K562 (cell line): ENCODE measurements around the gene DMD. TPM values are rescaled to one million over a fixed set of nuclear protein-coding genes. Genes with fewer than 3 reads are reported as not detected.

Experiments used
- ATAC-seq: fragments of 200-7000 bp; cut with Tn5 transposase; 3 replicates; pipeline ENCODE4 v1.9.1; 2020; ENCODE audit warnings: moderate library complexity
- BruUV-seq: library from RNA; stranded (reverse); fragments of 400-500 nt; replicated peaks from 2 replicates; lab custom pipeline; 2021; lab: Mats Ljungman, UMichigan
- CTCF ChIA-PET: fragments of 300-600 bp; formaldehyde crosslinking; extraction: SDS; loops from one replicate; lab custom pipeline; 2021; ENCODE audit warnings: low intra/inter-chr PET ratio; lab: Yijun Ruan, JAX
- POLR2A ChIA-PET: fragments of 300-600, 350-650 bp; sonication (Branson Sonifier 250); formaldehyde crosslinking; extraction: SDS; loops from one replicate; lab custom pipeline; 2021; ENCODE audit warnings: antibody characterized with exemption, inconsistent platforms; lab: Yijun Ruan, JAX
- DNase-seq, 4 experiments: peaks; one replicate each; pipeline versions ENCODE4 v3.0.0 to v3.0.0-alpha.2; 2011 to 2018; ENCODE audit warnings: low spot score in 3 of 4, mixed read lengths in 3 of 4; ENCODE audit errors: extremely low read depth in 1 of 4
- FAIRE-seq: peaks from 2 replicates; lab custom pipeline; 2011; peaks lifted over from hg19 to GRCh38; lab: Jason Lieb, UNC
- H2AFZ ChIP-seq: 2 replicates; pipeline ENCODE4 v1.6.0; 2011; ENCODE audit warnings: low read depth, low read length, control low read depth, inconsistent platforms
- H3K27ac ChIP-seq: fragments of 200-600 bp; 3 replicates; pipeline ENCODE4 v1.8.0; 2011; ENCODE audit warnings: low read depth, mild to moderate bottlenecking, control low read depth, inconsistent platforms, low read length, moderate library complexity, mixed read lengths; ENCODE audit errors: extremely low read depth
- H3K27me3 ChIP-seq, 2 experiments: fragments of 300-600 bp in 1 of 2; 2 replicates in 1 of 2; 3 replicates in 1 of 2; pipeline versions ENCODE4 v1.6.0 to v1.8.0; 2011; ENCODE audit warnings: inconsistent platforms in 2 of 2, low read length in 2 of 2, mild to moderate bottlenecking in 1 of 2, mixed read lengths in 1 of 2, moderate library complexity in 1 of 2; ENCODE audit not compliant: control insufficient read depth in 2 of 2, insufficient read depth in 2 of 2
- H3K36me3 ChIP-seq: fragments of 300-600 bp; 3 replicates; pipeline ENCODE4 v1.8.0; 2011; ENCODE audit warnings: mild to moderate bottlenecking, low read length, inconsistent platforms; ENCODE audit not compliant: control insufficient read depth, insufficient read depth
- H3K4me1 ChIP-seq, 2 experiments: fragments of 200-600 bp in 1 of 2; replicated peaks in 1 of 2; 2 replicates in 1 of 2; 3 replicates in 1 of 2; pipeline versions ENCODE4 v1.5.1 to v1.8.0; 2011; ENCODE audit warnings: inconsistent platforms in 2 of 2, low read length in 2 of 2, mild to moderate bottlenecking in 1 of 2, mixed read lengths in 1 of 2, moderate library complexity in 1 of 2; ENCODE audit not compliant: control insufficient read depth in 2 of 2, insufficient read depth in 2 of 2
- H3K4me2 ChIP-seq: 2 replicates; pipeline ENCODE4 v1.6.1; 2011; ENCODE audit warnings: low read length, control low read depth, inconsistent platforms, mixed read lengths; ENCODE audit not compliant: insufficient read depth
- H3K4me3 ChIP-seq: fragments of 200-600 bp; sonication (generic), shearing (Covaris generic); 2 replicates; pipeline ENCODE4 v1.5.1; 2016; ENCODE audit warnings: control low read depth, inconsistent platforms
- H3K79me2 ChIP-seq: fragments of 200-600 bp; 3 replicates; pipeline ENCODE4 v1.8.0; 2011; ENCODE audit warnings: low read length, inconsistent platforms; ENCODE audit not compliant: control insufficient read depth, insufficient read depth
- H3K9ac ChIP-seq, 2 experiments: 2 replicates each; pipeline versions ENCODE4 v1.6.0 to v1.6.1; 2011; ENCODE audit warnings: low read depth in 2 of 2, low read length in 2 of 2, control low read depth in 1 of 2, inconsistent platforms in 1 of 2, mild to moderate bottlenecking in 1 of 2, mixed read lengths in 1 of 2; ENCODE audit not compliant: insufficient read depth in 1 of 2
- H3K9me1 ChIP-seq: one replicate; pipeline ENCODE4 v1.6.0; 2011; ENCODE audit warnings: inconsistent platforms, mild to moderate bottlenecking, low read length, moderate library complexity; ENCODE audit not compliant: control insufficient read depth, insufficient read depth
- H3K9me3 ChIP-seq: replicated peaks from 2 replicates; pipeline ENCODE4 v1.5.1; 2011; ENCODE audit warnings: low read depth, low read length, inconsistent platforms; ENCODE audit not compliant: control insufficient read depth, insufficient read depth
- H4K20me1 ChIP-seq: replicated peaks from 2 replicates; pipeline ENCODE4 v1.6.1; 2011; ENCODE audit warnings: low read length, inconsistent platforms, mixed read lengths; ENCODE audit not compliant: control insufficient read depth, insufficient read depth
- CEBPB ChIP-seq: fragments of 450-650 bp; IDR thresholded peaks from 2 replicates; pipeline ENCODE4 v1.6.1; 2016; ENCODE audit warnings: missing genetic modification characterization, missing compliant biosample characterization
- FOXP1 ChIP-seq: sonication (generic); formaldehyde crosslinking; IDR thresholded peaks from 2 replicates; pipeline ENCODE4 v1.8.0; 2022; ENCODE audit warnings: mild to moderate bottlenecking, missing genetic modification reagents
- FUS ChIP-seq: fragments of 200-400 bp; formaldehyde crosslinking; optimal IDR thresholded peaks from 2 replicates; pipeline ENCODE3; 2017; ENCODE audit warnings: low read depth, low read length
- HOXB6 ChIP-seq: fragments of 250-450 bp; sonication (Bioruptor Pico); IDR thresholded peaks from 2 replicates; pipeline ENCODE4 v1.5.1; 2022; ENCODE audit warnings: mild to moderate bottlenecking, borderline replicate concordance
- NR2C1 ChIP-seq, 2 experiments: fragments of 450-650 bp; IDR thresholded peaks; 2 replicates each; pipeline ENCODE4 v1.6.1; 2017; ENCODE audit warnings: mild to moderate bottlenecking in 2 of 2, antibody characterized with exemption in 1 of 2, inconsistent platforms in 1 of 2, missing compliant biosample characterization in 1 of 2, missing genetic modification characterization in 1 of 2
- PHF20 ChIP-seq: fragments of 450-650 bp; IDR thresholded peaks from 2 replicates; pipeline ENCODE4 v1.6.1; 2018; ENCODE audit not compliant: partially characterized antibody
- RBM22 ChIP-seq: fragments of 200-400 bp; formaldehyde crosslinking; IDR thresholded peaks from 2 replicates; pipeline ENCODE4 v1.6.1; 2018; ENCODE audit warnings: low read length, low read depth; ENCODE audit not compliant: poor library complexity, severe bottlenecking
- SAFB ChIP-seq: fragments of 200-400 bp; formaldehyde crosslinking; IDR thresholded peaks from 2 replicates; pipeline ENCODE4 v1.6.1; 2017; ENCODE audit warnings: low read depth, low read length, borderline replicate concordance
- SIRT6 ChIP-seq: IDR thresholded peaks from one replicate; pipeline ENCODE4 v1.6.1; 2012; ENCODE audit warnings: low read depth, mild to moderate bottlenecking, control low read depth, inconsistent platforms, low read length, moderate library complexity
- U2AF2 ChIP-seq: fragments of 200-400 bp; formaldehyde crosslinking; optimal IDR thresholded peaks from 2 replicates; pipeline ENCODE3; 2017; ENCODE audit warnings: low read depth, mild to moderate bottlenecking, low read length
- ZKSCAN1 ChIP-seq: fragments of 150-350 bp; IDR thresholded peaks from 2 replicates; pipeline ENCODE4 v1.6.1; 2016; ENCODE audit warnings: low read depth, low read length
- ZNF175 ChIP-seq: fragments of 200-800 bp; sonication (Bioruptor generic); IDR thresholded peaks from 2 replicates; pipeline ENCODE4 v1.6.1; 2016; ENCODE audit warnings: low read depth, mild to moderate bottlenecking, missing genetic modification characterization, missing compliant biosample characterization
- WGBS: fragments of 100-300 bp; shearing (Covaris generic); methylation state at CpG from one replicate; pipeline ENCODE4 v1.1.6; 2016; ENCODE audit warnings: low coverage, mixed read lengths; ENCODE audit not compliant: insufficient coverage; ENCODE audit errors: missing lambda C conversion rate; 5-methylcytosine and 5-hydroxymethylcytosine counted together
- in situ Hi-C: fragments of 300-500 bp; cut with MboI; formaldehyde crosslinking; loops from 4 replicates; pipeline ENCODE4 v1.15.0; 2018; ENCODE audit warnings: inconsistent platforms, mixed read lengths
- intact Hi-C: fragments of 100-400 bp; cut with micrococcal nuclease; formaldehyde crosslinking; loops from 2 replicates; pipeline ENCODE4 v1.14.2; 2022
- polyA plus RNA-seq, 8 experiments: library from polyadenylated mRNA; depleted of rRNA in 4 of 8; stranded (reverse) in 5 of 8; unstranded in 3 of 8; fragments of >200 nt; fragmentation: Nextera tagmentation in 2 of 8; fragmentation: Illumina TruSeq in 1 of 8; extraction: Ambion mirVana in 2 of 8; extraction: Trizol in 1 of 8; gene quantifications; 2 replicates each; pipeline versions ENCODE4 v1.2.1 to v1.2.3, GENCODE V29; 2011 to 2014; ENCODE audit warnings: inconsistent platforms in 1 of 8, missing spikeins in 1 of 8
- total RNA-seq, 7 experiments: library from RNA; depleted of rRNA in 6 of 7; stranded (reverse); fragments of >200 nt in 6 of 7; fragmentation: Illumina TruSeq in 2 of 7; extraction: Trizol in 2 of 7; gene quantifications; 2 replicates each; pipeline versions ENCODE4 v1.2.1 to v1.2.3, GENCODE V29; 2011 to 2021; ENCODE audit warnings: low replicate concordance in 1 of 7
- TF ChIP-seq, protein P1 (sequence below): sonication (generic); formaldehyde crosslinking; IDR thresholded peaks from 2 replicates; pipeline ENCODE4 v1.8.1; 2023; ENCODE audit warnings: mild to moderate bottlenecking, missing genetic modification reagents

DMD gene
- total and polyA plus RNA-seq, 9 of the 15 experiments (the other 6 are each of a cell fraction or from before 2014, with no cell fraction given): 3.8 to 20.4 (median 11.4) TPM

DNA sequence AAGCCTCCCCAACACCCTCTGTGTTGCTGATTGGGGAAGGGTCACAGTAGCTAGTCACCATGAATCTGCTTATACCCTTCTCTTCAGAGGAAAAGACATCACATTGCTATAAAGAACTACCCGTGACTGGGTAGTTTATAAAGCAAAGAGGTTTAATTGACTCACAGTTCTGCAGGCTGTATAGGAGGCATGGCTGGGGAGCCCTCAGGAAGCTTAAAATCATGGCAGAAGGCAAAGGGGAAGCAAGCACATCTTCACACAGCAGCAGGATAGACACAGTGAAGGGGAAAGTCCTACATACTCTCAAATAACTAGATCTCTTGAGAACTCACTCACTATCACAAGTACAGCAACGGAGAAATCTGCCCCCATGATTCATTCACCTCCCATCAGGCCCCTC, 1910.1 kb downstream of the DMD start:
- BruUV-seq: no TSS peak
- Histone ChIP-seq H2AFZ (no peak overlapping the region), H3K36me3 (no peaks in the 10 kb centered on the region), H3K27ac (no peak overlapping the region), H3K27me3 (no peaks in the 10 kb centered on the region), H3K79me2 (no peaks in the 10 kb centered on the region), H3K9ac (no peak overlapping the region), H3K4me2 (no peak overlapping the region)
- intact Hi-C loops: no loop called here
- no peak for FAIRE-seq
- 11% methylated on average over 2 of the region's 2 CpGs for WGBS
- ChIA-PET POLR2A (no interaction called here), CTCF (no interaction called here)
- no peak for TF ChIP-seq PHF20
- TF ChIP-seq NR2C1 (IDR thresholded peaks at IDR 0.05): no peak
- TF ChIP-seq NR2C1 (tag; IDR thresholded peaks at IDR 0.05): no peak
- TF ChIP-seq FOXP1 (CRISPR knock-in tag): no peak
- TF ChIP-seq, protein P1, sequence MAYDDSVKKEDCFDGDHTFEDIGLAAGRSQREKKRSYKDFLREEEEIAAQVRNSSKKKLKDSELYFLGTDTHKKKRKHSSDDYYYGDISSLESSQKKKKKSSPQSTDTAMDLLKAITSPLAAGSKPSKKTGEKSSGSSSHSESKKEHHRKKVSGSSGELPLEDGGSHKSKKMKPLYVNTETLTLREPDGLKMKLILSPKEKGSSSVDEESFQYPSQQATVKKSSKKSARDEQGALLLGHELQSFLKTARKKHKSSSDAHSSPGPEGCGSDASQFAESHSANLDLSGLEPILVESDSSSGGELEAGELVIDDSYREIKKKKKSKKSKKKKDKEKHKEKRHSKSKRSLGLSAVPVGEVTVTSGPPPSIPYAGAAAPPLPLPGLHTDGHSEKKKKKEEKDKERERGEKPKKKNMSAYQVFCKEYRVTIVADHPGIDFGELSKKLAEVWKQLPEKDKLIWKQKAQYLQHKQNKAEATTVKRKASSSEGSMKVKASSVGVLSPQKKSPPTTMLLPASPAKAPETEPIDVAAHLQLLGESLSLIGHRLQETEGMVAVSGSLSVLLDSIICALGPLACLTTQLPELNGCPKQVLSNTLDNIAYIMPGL: no peak
- TF ChIP-seq SIRT6: no peak
- TF ChIP-seq FUS: no peak
- TF ChIP-seq U2AF2: no peak
- TF ChIP-seq RBM22: no peak
- no peak for TF ChIP-seq ZKSCAN1
- no peak for TF ChIP-seq ZNF175 (CRISPR knock-in tag)
- no peak for TF ChIP-seq SAFB
- TF ChIP-seq CEBPB (tag): no peak
- no peak for TF ChIP-seq HOXB6 (CRISPR knock-in tag)
- TF ChIP-seq, all 486 proteins: peak for 0
- DNase-seq (no peak), ATAC-seq (no peak)
- in situ Hi-C loops: no loop called here
- Histone ChIP-seq H3K9me3 (no peaks in the 10 kb centered on the region), H3K9me1 (no peaks in the 10 kb centered on the region), H3K4me1 (no peaks in the 10 kb centered on the region), H4K20me1 (no peaks in the 10 kb centered on the region), H3K4me3 (no peak overlapping the region)
